GM19395 (cell line): ENCODE results near the gene THOC6.
A peak's percentile ranks its signal among the peaks of the same experiment; 100 is the strongest.

ENCODE experiments used
- ATAC-seq: cut with Tn5 transposase; IDR thresholded peaks from one replicate; pipeline ENCODE4 v1.9.1; 2021; ENCODE audit warnings: mild to moderate bottlenecking, moderate library complexity; ENCODE audit not compliant: unreplicated experiment

Gene THOC6

DNA sequence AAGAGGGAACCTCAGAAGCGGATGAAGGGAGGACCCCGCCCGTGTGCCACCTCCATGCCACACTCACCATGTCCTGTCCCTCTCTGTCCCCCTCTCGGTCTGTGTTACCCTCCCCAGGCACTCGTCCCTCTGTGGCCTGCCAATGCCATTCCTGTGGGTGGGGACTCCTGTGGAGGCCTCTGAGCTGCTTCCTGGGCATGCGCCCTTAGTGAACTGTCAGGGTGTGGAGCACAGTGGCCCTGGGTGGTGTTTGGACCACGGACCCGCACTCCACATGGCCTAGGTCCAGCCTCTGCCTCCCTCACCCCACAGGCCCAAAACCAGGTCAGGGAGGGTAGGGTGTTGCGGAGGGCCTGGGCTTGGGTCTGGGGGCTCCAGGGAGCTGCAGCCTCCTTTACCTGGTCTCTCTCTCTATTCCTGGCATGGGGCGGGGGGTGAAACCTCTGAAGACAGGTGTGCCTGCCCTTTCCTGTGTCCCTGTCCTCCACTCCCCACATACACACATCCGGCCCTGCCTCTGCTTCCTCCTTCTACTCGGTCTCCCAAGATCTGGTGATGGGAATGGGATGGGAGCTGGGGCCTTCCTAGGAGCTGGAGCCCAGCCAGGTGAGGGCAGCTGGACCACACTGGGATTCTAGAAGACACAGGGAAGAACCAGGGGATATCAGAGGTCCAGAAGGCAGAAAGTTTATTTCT, 32.1 kb upstream of the THOC6 start:
- no peak for ATAC-seq

DNA sequence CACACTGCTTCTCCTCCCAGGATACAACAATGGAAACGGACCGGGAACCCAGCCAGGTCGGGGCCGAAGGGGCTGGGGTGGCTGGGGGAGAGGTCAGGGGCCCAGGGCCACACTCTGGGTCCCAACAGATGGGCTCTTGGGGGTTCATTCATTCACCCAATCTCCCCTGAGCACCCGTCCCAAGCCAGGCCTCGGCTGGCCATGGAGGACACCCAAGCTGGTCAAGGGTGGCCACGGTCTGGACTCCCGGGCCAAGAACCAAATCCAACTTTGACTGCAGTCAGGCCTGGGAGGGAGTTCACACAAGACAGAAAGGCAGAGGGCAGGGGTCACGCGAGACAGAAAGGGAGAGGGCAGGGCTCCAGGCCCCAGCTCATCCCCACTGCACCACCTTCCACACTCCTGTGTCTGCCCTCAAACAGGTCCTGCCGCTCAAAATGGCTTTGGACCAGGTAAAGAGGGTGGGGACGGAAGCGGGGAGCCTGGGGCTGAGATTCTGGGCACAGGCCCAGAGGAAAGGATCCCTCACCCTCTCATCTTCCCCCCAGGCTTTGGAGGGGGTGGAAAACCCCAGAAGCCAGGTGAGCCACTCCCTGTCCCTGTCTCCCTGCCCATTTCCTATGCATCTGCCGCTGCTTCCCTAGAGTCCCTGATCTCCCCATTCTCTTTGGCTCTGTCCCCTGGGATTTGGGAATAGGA, 31.3 kb upstream of the THOC6 start:
- ATAC-seq, result no peak

DNA sequence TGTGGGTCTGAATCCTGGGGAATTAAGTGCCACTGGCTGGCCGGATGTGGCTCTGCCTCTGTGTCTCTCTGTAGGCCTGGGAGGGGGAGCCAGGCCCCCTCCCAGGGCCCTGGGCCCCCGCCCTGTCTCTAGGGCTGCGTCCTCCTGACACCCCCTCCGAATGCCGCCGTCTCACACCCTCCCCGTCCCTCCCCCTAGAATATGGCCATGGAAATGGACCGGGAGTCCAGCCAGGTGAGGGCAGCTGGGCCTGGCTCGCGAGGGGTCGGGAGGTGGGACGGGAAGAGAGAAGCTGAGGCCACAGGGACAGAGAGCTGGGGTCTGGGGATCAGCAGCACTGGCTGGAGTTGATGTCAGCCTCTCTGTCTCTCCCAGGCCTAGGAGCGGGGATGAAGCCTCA, 27.5 kb upstream of the THOC6 start:
- no peak for ATAC-seq

DNA sequence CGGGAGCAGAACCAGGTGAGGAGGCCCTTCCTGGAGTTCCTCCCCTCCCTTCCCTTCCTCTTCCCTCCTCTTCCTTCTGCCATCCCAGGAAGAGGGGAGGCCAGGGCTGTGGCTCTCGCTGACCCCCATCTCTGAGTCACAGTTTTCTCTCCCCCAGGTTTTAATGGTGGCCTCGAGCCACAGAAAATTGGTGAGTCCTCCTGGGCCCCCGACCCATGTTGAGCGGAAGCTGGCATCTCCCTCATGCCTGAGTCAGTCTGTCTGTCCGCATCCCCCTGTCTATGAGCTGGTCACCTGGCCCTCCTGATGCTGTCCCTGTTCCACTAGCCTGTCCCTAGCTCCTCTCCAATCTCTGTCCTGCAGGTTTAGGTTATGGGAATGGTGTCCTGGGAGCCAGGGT, 23.9 kb upstream of the THOC6 start:
- ATAC-seq, result no peak

DNA sequence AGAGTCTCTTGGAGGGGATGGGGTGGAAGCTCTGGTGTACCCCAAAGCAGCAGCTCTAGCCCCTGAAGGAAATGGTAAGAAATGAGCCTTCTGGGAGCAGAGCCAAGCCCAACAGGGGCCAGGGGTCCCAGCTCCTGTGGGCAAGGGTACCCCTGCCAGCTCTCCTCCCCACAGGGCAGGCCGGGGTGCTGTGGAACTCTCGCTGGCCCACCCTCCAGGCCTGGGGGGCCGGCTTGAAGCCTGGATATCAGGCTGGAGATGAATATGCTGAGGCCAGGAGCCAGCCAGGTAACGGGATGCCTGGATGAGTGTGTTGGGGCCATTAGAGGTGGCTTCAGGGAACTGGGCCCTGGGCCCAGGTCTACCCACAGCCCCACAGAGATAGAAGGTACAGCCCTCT, 23.3 kb upstream of the THOC6 start:
- no peak for ATAC-seq

DNA sequence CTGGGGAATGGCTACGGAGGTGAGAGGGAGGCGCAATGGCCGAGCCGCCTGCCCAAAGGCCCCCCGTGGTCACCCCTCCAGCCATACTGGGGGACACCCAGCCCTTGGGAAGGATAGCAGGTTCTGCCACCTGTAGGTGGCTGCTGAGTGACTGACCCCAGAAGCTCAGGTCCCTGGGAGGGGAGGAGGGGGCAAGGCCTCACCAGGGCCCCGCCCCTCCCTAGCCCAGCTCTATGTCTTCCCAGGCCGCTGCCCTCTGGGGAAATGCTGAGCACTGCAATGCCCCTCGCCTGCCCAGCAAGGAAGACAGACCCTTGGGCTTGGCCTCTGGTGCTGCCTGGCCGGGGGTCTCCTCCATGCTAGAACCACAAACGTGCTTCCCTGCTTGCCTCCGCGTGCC, 22.5 kb upstream of the THOC6 start:
- no peak for ATAC-seq

DNA sequence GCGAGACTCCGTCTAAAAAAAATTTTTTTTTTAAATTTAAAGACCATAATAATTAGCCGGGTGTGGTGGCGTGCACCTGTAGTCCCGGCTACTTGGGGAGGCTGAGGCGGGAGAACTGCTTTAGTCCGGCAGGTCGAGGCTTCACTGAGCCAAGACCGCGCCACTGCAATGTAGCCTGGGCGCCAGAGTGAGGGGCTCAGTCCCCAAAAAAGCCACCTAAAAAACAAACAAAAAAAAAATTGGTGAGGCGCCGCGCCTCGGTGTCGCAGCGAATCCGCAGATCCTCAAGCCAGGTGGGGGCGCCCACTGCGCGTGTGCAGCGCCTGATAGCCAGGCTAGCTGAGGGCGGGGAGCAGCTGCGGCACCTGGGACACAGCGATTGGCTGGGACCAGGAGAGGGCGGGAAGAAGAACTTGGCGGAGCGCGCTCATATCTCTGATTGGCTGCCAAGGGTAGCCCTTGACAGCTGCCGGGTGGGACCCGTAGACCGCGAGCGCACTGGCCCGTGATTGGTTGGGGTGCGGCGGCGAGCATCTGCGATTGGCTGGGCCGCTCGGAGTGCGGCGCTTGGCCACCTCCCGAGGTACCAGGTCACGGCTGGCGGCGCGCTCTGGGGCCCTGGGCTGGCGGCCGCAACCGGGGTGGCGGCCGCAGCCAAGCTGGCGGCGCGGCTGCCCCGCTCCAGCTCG, 20.1 kb upstream of the THOC6 start:
- ATAC-seq, result peak; percentile 96

DNA sequence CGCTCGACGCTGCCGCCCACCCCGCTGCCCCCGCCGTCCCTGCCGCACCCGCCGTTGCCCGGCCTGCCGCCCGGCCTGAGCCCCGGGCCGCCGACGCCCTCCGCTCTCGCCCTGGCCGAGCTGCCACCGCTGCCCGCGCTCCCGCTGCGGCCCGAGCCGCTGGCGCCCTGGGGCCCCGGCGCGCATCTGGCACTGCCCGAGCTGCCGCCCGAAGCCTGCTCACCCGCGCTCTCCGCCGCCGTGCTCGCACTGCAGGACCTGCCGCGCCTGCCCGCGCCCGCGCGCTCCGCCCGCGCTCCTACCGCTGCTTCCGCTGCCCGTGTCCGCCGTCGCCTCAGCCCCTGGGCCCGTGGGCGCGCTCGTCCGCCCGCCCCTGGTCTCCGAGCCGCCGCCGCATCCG, 19.5 kb upstream of the THOC6 start:
- peak; percentile 8 for ATAC-seq

DNA sequence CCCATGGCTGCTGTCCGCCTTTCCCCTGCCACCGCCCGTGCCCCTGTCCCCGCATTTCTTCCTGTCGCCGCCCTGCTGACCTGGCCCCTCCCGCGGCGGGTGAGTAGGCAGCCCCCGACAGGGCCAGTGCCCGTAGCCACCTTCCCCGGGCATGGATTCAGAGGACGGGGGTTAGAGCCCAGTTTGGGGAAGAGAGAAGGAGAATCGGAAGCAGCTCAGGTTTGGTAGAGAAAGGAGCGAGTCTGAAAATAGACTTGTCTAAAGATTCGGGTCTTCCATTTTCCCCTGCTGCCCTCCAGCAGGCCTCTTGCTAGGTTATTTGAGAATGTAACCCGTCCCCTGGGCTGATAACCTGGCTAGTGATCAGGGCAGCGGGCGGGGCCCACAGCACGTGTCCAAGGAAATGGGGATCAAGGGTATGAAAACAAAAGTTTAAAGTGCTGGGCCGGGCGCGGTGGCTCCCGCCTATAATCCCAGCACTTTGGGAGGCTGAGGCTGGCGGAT, 19.0 kb upstream of the THOC6 start:
- no peak for ATAC-seq

DNA sequence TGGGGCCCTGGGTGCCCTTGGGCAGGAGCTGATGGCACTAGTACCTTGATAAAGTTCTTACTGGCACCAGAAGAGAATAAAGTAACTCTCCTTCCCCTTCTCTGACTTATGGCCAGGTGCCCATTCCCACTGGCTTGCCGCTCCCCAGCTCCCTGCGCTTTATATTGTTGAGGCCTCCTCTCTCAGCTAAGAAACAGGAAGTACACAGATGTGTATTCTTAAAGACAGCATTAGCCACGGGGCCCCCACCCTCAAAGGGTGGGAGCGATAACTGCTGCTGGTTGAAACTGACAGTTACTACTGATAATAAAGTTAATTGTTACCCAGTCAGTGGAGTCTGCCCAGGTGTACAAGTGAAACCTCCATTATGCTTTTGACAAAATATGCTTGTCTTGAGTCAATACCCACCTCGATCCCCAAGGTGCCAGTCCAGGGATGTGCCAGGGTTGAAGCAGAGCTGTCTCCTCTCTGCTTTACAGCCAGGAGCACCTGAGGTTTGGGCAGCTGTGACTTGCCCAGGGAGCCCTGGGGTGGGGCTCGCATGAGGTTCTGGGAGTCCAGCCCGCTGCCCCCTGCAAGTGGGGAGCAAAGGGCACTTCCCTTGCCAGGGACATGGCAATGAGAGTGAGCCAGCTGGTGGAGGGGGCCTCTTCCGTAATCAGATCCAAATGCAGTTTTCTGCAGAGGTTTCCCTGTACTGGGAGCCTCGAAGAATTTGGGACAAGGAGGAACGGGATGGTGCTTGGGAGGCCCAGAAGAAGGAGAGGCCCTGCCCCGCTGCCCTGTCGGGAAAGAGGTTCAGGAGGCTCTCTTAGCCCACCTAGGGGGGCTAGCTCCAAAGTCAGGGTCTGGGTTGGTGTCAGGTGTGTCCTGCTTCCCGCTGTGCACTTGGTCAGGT, 16.5 kb upstream of the THOC6 start:
- ATAC-seq, result no peak

DNA sequence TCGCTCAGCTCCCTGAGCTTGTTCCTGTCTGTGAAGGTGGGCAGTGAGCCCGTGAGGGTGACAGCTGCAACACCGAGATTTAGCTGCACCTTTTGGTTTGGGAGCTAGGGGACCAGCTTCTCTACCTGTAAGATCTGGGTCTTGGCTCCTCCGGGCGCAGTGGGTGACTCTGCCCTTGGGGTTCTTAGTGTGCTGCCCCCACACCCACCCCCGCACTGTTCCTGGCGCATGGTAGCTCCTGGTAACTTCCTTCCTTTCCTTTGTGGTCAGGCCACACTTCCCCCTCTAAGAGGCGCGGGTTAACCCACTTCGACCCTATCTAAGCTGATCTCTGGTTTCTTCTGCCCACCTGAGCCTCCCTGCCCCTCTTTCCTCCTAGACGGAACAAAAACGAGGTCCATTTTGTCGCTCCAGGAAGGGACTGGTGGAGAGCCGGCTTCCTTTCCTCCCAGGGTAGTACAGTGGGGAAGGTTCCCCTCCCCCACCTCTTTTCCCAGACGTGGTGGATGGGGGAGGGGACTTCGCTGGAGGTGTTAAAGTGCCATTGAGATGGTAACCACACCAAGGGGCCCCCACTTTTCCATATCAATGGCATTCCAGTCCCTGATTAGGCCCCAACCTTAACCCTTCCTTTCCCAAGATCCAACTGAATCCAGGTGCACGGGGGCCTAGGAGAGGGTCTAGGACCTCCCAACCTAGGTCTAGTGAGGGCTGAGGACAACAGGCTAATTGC, 15.7 kb upstream of the THOC6 start:
- ATAC-seq, result no peak

DNA sequence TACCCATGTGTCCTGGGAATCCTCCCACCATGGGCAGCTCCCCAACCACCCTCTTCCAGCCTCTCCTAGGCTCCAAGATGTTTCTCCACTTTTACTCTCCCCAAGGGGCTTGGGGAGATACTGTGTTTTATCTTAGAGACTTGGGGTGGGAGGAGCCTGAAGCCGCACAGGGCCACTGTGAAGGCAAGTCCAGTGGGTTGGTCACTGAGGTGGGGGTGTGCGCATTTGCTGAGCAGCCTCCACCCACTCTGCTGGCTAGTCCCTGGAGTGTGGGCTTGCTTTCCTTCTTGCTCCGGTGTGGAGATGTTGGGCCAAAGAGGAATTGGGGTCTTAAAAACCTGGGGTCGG, 15.2 kb upstream of the THOC6 start:
- ATAC-seq, result no peak

DNA sequence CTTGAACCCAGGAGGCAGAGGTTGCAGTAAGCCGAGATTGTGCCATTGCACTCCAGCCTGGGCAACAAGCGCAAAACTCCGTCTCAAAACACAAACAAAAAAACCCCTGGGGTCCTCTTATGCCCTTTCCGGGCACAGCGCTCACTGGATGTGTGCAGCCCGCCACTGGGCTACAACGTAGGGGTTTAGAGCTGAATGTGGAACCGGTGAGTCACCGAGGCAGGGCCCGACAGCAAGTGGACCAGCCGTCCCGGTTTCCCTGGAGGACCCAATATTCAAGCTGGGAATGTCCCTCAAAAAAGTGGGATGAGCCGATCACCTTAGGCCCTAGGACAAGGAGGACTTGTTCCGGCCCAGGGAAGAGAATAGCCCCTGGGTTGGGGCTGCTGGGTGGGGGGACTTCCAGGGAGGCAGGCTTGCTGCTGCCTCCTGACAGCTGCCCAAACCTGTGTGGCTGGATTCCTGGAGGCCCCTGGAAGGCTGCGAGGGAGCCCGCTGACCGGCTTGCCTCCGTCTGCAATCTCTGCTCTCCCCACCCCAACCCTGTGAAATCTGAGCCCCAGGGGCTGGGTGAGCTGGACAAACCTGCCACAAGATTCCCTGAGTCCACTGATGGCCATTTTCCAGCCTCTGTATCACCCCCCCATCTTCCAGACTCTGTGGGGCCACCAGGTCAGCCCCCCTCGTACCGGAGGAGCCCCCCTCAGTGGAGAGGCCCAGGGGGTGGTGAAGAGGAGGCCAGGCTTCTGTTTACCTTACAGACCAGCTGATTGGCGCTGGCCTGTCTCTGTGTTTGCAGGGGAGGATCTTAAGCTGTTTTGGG, 14.1 kb upstream of the THOC6 start:
- ATAC-seq, result no peak

DNA sequence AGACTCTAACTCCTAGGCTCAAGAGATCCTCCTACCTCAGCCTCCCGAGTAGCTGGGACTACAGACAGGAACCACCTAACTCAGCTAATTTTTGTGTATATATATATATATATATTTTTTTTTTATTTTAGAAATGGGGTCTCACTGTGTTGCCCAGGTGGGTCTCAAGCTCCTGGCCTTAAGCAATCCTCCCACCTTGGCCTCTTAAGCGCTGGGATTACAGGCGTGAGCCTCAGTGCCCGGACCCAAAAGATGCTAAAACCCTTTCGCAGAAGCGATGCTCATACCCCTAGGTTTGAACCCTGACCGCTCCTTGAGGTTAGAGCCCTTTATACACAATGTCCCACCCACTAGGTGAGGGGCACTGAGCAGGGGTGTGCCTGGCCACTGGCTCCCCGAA, 13.3 kb upstream of the THOC6 start:
- no peak for ATAC-seq

DNA sequence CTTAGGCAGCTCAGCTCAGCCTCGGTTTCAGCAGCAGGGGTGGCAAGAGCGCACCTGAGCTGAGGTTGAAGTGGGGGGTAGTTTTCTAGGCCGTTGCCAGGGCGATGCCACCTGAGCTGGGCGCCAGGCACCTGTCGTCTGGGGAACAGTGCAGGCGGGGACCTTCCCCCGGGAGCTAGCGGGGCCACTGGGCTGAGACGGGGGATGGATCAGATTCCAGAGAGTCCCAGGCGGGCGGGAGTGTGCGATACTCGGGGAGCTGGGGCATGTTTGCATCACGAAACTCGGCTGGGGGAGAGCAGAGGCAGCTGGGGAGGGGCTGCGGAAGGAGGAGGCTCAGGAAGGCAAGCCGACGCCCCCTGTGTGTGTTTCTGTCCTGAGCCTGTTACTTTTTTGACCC, 11.6 kb upstream of the THOC6 start:
- no peak for ATAC-seq

DNA sequence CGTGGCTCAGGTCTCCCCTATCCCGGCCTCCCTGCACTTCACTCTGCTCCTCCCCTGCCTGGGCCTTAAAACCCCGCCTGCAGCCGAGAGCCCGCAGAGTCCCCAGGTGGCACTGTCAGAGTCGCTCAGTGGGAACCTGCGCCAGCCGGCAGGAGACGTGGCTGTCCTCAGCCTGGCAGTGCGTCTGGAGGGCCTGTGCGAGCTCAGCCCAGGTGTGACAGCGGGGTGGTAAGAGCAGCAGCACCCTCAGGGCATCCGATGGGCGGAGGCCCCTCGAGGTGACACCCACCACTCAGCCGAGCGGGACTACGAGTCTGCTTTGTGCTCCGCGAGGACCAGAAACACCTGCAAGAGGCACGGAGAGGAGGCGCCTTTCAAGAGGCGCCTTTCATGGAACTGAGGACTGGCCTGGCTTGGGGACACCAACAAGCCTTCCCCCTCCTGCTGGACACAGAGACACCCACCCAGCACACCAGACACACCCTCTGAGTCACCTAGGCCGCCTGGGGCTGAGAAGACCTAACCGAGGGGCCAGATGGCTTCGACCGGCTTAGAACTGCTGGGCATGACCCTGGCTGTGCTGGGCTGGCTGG, 10.9 kb upstream of the THOC6 start, which contains the start of gene CLDN9:
TSS of gene CLDN9 (plus strand) at position 96 of the 593 bp plus-strand sequence. CDS start at position 536, 440 bp downstream.
- no peak for ATAC-seq

DNA sequence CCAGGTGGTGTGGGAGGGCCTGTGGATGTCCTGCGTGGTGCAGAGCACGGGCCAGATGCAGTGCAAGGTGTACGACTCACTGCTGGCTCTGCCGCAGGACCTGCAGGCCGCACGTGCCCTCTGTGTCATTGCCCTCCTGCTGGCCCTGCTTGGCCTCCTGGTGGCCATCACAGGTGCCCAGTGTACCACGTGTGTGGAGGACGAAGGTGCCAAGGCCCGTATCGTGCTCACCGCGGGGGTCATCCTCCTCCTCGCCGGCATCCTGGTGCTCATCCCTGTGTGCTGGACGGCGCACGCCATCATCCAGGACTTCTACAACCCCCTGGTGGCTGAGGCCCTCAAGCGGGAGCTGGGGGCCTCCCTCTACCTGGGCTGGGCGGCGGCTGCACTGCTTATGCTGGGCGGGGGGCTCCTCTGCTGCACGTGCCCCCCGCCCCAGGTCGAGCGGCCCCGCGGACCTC, 10.3 kb upstream of the THOC6 start:
- no peak for ATAC-seq

DNA sequence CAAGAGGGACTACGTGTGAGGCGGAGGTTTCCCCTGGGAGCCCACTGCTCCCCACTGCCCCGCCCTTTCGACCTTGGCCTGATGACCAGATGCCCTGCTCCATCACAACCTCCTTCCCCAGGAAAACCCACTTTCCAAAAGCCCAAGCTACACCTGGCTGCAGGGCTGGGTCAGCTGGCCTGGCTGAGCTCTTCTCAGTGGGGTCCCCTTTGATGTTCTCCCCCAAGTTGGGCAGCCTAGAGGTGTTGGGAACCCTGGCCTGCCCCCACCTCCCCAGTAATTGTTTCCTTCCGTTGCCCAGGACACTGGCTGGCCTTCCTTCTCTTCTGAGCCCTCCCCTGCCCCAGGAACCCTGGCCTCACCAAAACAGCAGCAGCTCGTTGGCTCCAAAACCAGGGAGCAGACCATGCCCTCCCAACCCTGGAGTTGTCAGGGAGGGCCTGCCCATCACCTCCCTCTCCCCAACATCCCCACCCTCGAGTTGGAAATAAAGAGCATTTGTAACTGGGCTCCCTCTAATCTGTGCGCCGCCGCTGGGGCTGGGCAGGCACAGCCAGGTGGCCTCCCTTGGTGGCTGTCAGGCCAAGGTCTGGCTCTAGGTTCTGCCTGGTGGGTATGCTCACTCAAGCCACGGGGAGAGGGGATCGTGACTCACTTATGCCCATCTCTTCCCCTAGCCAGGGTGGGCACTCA, 9.7 kb upstream of the THOC6 start:
- no peak for ATAC-seq
